Cerebellar nuclear complex (tissue), 1 donor: ENCODE results near the gene AANAT.

ENCODE experiments used
- DNase-seq, 2 experiments: peaks; one replicate each; lab custom pipeline; 2025; lab: John Stamatoyannopoulos, UW

The AANAT gene

DNA sequence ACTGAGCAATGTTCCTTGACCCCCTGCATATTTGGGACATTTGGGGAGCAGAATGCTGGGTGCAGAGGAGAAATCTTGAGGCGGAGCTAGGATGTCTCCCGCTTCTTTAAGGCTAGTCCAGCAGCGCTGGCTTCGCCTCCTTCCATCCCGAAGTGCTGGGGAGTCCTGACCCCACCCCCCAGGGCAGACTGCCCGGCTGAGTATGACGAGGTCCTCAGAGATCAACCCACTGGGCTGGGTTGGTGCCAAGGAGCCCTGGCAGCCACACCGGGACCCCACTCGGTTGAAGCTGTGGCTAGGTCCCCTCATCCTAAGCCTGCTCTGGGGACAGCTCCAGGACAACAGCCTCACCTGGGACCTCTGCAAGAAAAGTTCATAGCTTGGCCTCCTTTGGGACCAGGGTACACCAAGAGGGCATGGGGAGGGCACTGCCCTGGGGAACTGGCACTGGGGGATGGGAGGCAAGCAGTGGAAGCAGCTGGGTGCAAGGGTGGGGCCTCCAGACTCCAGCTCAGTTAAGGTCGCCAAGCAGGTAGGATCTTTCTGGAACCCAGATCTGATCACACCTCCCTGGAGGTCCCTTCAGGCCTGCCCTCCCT lies 22.8 kb downstream of the AANAT start:
- no peak for DNase-seq

- DNase-seq: no peak
Observed at GRCh38 chr17:76491271-76492122, 24.1 kb downstream of the AANAT start.

GRCh38 chr17:76492123-76492988 lies 25.0 kb downstream of the AANAT start:
- DNase-seq: no peak

- DNase-seq: no peak
Observed at GRCh38 chr17:76492989-76493501, 25.6 kb downstream of the AANAT start.

DNA sequence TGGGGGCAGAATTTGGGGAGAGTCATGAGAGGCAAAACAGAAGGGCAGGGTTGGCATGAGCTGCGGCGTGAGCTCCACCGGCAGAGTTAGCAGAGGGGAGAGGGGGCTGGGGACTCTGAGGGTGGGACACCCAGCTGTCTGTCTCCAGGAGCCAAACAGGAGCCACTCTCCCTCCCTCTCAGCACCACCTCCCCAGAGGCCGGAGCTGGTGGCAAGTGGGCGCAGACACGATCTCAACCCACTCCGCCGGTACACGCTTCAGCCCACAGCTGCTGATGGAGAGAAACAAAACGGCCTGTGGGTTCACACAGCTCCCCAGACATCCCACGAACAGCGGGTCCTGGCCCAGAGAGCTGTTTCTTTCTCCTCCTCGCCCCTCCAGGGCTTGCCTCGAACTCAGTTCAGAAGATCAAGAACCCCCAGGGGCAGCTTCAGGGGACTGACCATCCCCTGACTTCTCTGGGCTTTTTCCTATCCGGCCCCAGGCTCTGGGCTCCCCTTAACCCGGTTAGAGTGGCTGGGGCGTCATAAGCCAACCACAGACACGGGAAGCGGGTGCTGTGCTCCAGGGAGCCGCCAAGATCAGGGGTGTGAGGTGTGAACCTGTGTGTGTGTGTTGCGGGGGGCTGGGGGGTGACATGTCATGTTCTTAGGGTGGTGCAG lies 26.2 kb downstream of the AANAT start:
- no peak for DNase-seq

- no peak for DNase-seq
Observed at GRCh38 chr17:76495663-76496400, 28.4 kb downstream of the AANAT start.

GRCh38 chr17:76496464-76496863 lies 29.1 kb downstream of the AANAT start:
- DNase-seq: no peak

- no peak for DNase-seq
Observed at GRCh38 chr17:76497699-76497978, 30.2 kb downstream of the AANAT start.

DNA sequence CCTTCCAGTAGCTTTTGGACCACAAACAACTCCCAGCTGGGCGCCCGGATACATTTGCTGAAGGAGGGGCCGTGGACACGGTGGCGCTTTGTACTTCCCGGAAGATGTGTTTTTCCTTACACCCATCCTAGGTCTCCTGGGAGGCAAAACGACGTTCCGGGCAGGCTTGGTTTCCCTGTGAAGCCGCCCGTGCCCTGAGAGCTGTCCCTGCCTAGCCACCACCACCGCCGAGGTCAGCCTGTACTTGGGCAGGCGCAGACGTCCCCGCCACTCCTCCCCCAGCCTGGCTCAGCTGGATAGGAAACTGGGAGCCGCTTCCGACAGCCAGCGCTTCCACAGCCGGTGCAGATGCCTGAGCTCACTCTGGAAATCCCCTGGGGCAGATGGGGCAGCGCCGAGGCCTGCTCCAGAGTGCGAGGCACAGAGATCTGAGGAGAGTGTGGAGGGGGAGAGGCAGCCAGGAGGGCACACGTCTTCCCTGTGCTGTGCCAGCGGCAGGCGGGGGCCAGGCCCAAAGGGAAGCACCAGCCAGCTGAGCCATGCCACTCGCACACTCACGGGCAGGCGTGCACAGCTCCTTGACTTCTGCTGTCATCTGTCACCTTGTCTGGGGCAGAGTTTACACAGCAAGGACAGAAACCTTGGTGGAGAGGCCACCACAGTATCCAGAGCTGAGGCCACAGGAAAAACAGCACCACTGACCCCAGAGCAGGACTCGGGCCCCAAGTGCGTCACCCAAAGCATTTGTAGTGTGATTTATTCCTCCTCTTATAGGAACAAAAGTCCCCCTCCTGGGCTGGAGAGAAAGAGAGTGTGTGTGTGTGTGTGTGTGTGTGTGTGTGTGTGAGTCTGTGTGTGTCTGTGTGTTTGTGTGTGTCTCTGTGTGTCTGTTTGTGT lies 30.8 kb downstream of the AANAT start:
- DNase-seq: no peak

DNA sequence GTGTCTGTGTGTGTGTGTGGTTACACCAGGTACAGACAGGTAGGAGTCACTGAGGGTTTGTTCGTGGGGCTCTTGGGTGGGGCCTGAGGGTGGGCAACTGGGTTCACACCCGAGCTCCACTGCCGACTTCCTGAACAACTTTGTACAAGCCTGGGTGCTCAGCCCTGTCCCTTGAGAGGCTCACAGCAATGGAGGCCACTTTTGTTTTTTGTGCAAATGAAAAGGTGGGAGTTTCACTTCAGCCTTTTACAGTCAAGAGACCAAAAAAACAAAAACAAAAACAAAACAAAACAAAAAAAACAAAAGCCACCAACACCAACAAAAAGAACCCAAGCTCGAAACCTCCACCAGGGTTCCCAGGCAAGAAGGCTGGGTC lies 31.5 kb downstream of the AANAT start:
- no peak for DNase-seq

DNA sequence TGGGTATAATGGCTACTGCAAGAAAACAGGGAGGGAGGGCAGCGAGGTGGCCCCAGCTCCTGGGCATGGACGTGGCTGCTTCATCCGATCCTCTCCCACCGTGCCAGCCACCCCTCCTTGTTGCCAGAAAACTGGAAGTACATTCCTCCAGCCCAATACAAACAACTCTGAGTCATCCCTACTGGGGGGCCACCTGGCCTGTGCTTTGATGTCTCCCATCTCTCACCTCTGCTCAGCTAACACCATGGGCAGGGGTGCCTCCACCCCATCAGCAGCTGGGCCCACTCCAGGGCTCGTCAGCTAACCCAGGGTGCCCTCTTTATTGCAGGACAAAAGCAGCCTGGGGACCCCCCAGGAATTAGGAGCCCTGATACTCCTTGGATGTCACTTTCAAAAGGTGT lies 31.9 kb downstream of the AANAT start:
- DNase-seq: no peak

DNA sequence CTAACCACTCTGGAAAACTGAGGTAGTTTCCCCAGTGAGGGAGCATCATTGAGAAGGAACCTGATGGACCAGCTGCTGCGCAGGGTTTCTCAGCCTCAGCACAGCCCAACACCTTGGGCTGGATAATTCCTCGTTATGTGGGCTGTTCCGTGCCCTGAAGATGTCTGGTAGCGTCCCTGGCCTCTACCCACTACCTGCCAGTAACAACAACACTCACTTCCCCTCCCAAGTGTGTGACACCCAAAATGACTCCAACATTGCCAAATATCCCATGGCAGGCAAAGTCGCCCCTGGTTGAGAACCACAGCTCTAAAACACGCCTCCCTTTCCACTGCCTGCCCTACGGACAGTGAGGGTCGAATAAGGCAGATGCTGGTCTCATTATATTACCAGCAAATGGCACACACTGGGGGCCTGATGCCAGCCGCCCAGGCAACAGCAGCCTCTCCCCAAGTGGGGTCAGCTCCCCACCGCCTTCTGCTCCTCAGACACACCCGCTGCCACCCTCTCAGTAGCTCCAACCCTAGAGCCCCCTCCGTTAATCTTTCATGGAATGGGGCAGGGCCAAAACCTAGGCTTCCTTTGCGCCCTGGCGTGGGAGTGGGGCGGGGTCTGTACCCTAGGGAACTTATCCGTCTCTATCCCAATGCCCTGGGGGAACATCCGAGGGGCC lies 32.8 kb downstream of the AANAT start:
- no peak for DNase-seq

- no peak for DNase-seq
Observed at GRCh38 chr17:76500747-76501017, 33.3 kb downstream of the AANAT start.

DNA sequence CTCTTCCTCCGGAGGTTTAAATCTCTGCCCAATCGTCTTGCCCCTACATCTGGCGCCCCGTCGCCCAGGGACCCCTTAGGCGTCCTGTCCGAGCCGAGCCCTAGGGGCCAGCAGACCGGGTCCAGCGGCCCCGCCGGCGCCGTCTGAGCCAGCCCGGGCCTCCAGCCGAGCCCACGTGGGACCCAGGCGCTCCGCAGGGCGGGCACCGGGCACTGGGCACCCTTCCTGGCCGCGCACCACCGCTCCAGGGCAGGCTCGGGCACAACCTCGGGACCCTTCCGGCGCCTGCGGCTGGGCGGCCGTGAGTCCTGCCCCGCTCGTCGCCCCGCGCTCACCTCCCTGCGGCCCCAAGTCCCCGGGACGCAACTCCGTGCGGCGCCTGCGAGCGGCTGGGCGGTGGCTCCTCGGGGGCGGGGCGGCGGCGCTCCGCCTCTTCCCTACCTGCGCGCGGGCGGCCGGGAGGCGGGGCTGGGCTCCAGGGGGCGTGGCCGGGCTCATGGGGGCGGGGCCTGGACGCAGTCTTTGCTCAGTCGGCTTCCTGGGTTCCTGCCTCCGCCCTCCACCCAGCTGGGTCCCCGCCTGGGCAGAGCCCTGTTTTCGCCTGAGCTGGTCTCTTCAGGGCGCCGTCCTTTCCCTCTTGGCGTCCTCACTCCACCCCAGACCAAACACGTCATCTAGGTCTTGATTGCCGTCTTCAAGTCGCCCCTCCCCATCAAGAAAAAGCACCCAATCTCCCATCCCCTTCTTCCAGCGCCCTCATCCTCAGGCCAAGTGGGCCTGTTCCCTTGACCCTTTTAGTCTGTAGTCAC lies 33.8 kb downstream of the AANAT start, which contains the start of gene RHBDF2:
TSS of gene RHBDF2 (minus strand) at position 406 of the 809 bp plus-strand sequence. CDS start 19,899 bp downstream, outside the sequence.
- DNase-seq: no peak

DNA sequence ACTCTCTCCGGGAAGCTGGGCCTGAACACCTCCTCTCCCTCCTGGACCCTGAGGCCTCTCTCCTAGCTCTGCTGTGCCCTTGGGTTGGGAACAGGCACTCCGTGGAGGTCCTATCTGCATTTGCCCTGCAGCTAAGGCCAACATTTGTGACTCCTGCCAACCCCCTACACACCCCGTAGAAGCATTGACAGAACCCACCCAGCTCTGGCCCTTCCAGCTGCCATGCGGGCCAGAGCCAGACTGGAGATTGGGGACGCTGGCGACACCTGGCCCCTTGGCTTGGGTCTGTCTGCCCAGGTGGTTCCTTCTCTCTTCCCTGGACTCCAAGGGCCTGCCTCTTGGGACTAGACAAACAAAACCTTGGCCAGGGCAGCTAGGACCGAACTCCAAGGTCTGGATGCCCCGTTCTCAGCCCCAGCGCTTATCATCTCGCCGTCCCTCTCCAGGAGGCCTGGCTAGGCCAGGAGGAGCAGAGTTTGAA lies 34.5 kb downstream of the AANAT start:
- DNase-seq: no peak

DNA sequence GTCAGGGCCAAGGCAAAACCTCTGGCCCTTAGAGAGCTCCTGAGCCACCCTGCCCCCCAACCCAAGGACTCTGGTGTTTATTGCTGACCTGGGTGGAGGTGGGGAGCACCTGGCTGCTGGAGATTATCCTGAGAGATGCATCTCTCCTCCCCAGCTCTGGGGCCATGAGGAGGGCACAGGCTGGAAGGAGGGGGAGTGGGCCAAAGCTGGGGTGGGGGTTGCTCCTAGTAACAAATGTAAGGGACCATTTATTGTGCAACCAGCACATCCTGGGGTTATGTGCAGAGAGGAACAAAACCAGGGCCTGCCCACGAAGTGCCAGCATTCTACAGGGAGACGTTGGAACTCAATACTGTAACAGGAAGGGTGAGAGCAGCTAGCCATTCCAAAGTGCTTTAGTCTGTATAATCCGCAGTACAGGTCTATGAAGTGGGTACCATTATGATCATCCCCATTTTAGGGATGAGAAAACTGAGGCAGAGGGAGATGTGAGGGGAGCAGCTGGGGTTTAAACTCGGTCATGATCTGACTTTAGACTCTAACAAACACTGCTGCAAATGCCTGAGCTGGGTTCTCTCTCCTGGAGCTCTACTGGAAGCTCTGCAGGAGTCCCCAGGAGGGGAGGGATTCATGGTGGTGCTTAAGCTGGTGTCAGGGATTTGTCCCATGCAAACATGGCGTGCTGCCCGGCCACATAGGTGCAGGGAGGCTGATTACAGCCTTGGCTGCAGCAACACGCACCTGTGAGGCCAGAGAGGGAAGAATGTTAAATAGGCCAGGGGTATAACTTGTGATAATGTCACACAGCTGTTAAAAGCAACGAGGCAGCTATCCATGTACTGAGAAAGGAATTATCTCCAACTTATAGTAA lies 35.2 kb downstream of the AANAT start:
- no peak for DNase-seq

GRCh38 chr17:76504117-76504516 lies 36.7 kb downstream of the AANAT start:
- DNase-seq: no peak
